H1 (cell line): ENCODE data around the gene SLC25A34. TPM values are rescaled to one million over a fixed set of nuclear protein-coding genes. Genes with fewer than 3 reads are reported as not detected.

Experiments used
- CTCF ChIA-PET: fragments of 300-600 bp; sonication (Branson Sonifier 250); formaldehyde crosslinking; loops from one replicate; lab custom pipeline; 2021; ENCODE audit not compliant: partially characterized antibody; lab: Charles Lee
- POLR2A ChIA-PET: fragments of 300-600 bp; sonication (Branson Sonifier 250); formaldehyde crosslinking; loops from one replicate; lab custom pipeline; 2021; ENCODE audit warnings: inconsistent platforms; ENCODE audit not compliant: partially characterized antibody; lab: Charles Lee
- DNase-seq, 2 experiments: peaks; one replicate each; pipeline versions ENCODE4 v3.0.0 to v3.0.0-alpha.2; 2010 to 2022; ENCODE audit warnings: low spot score in 2 of 2, low read depth in 1 of 2, mixed read lengths in 1 of 2
- FAIRE-seq: peaks from 2 replicates; lab custom pipeline; 2011; peaks lifted over from hg19 to GRCh38; lab: Jason Lieb, UNC
- H2AFZ ChIP-seq: 2 replicates; pipeline ENCODE4 v1.8.1; 2012; ENCODE audit warnings: low read length, inconsistent platforms
- H2AK5ac ChIP-seq: 2 replicates; pipeline ENCODE4 v1.6.1; 2013; ENCODE audit warnings: low read depth, low read length
- H2BK120ac ChIP-seq: replicated peaks from 2 replicates; pipeline ENCODE3; 2013; ENCODE audit warnings: low read depth, low read length, inconsistent platforms
- H2BK12ac ChIP-seq: 2 replicates; pipeline ENCODE4 v1.6.1; 2013; ENCODE audit warnings: low read depth, low read length
- H2BK15ac ChIP-seq: 2 replicates; pipeline ENCODE4 v1.6.1; 2013; ENCODE audit warnings: low read length
- H2BK20ac ChIP-seq: 2 replicates; pipeline ENCODE4 v1.6.1; 2013; ENCODE audit warnings: low read length
- H2BK5ac ChIP-seq: 2 replicates; pipeline ENCODE4 v1.6.1; 2013; ENCODE audit warnings: low read depth, low read length
- H3K14ac ChIP-seq: 2 replicates; pipeline ENCODE4 v1.6.1; 2013; ENCODE audit warnings: inconsistent platforms; ENCODE audit not compliant: insufficient read length
- H3K18ac ChIP-seq: 2 replicates; pipeline ENCODE4 v1.6.1; 2013; ENCODE audit warnings: low read length; ENCODE audit errors: extremely low read depth
- H3K23ac ChIP-seq: 2 replicates; pipeline ENCODE4 v1.6.1; 2013; ENCODE audit warnings: inconsistent platforms; ENCODE audit not compliant: insufficient read length
- H3K23me2 ChIP-seq: 2 replicates; pipeline ENCODE4 v1.6.1; 2013; ENCODE audit warnings: low read depth, low read length
- H3K27ac ChIP-seq: 2 replicates; pipeline ENCODE4 v1.6.1; 2011; ENCODE audit warnings: low read depth, low read length, inconsistent platforms
- H3K27me3 ChIP-seq, 4 experiments: replicated peaks in 1 of 4; 1 replicate in 1 of 4; 2 replicates in 3 of 4; pipeline versions ENCODE4 v1.6.1 to v1.8.1; 2011 to 2013; ENCODE audit warnings: low read length in 3 of 4, mild to moderate bottlenecking in 3 of 4, inconsistent platforms in 2 of 4, mixed read lengths in 2 of 4, moderate library complexity in 1 of 4; ENCODE audit not compliant: control insufficient read depth in 3 of 4, insufficient read depth in 3 of 4; ENCODE audit errors: extremely low read depth in 1 of 4
- H3K36me3 ChIP-seq, 4 experiments: 2 replicates each; pipeline versions ENCODE4 v1.6.1 to v1.8.1; 2011 to 2013; ENCODE audit warnings: mild to moderate bottlenecking in 4 of 4, low read length in 3 of 4, moderate library complexity in 2 of 4, control low read depth in 1 of 4, inconsistent platforms in 1 of 4; ENCODE audit not compliant: insufficient read depth in 4 of 4, control insufficient read depth in 2 of 4
- H3K4ac ChIP-seq: replicated peaks from 2 replicates; pipeline ENCODE3; 2013; ENCODE audit warnings: low read length, low read depth, mixed read lengths, inconsistent platforms; ENCODE audit not compliant: insufficient read length
- H3K4me1 ChIP-seq, 4 experiments: replicated peaks in 1 of 4; 1 replicate in 1 of 4; 2 replicates in 3 of 4; pipeline versions ENCODE4 v1.6.1 to v1.8.1; 2011 to 2013; ENCODE audit warnings: low read length in 3 of 4, inconsistent platforms in 2 of 4, mixed read lengths in 1 of 4; ENCODE audit not compliant: insufficient read depth in 4 of 4, control insufficient read depth in 3 of 4
- H3K4me2 ChIP-seq, 2 experiments: 2 replicates each; pipeline versions ENCODE4 v1.6.1 to v1.8.1; 2011 to 2013; ENCODE audit warnings: low read depth in 2 of 2, low read length in 2 of 2, control low read depth in 1 of 2, inconsistent platforms in 1 of 2, mild to moderate bottlenecking in 1 of 2; ENCODE audit not compliant: insufficient read depth in 1 of 2
- H3K4me3 ChIP-seq, 4 experiments: fragments of 200-600, 300-600 bp in 1 of 4; sonication (generic), shearing (Covaris generic), sonication (Bioruptor Twin) in 1 of 4; 2 replicates each; pipeline versions ENCODE4 v1.5.1 to v1.8.1; 2011 to 2016; ENCODE audit warnings: low read length in 4 of 4, low read depth in 3 of 4, control low read depth in 2 of 4, inconsistent platforms in 2 of 4, mild to moderate bottlenecking in 2 of 4, mixed read lengths in 1 of 4, moderate library complexity in 1 of 4; ENCODE audit not compliant: insufficient read depth in 2 of 4; ENCODE audit errors: extremely low read depth in 1 of 4
- H3K56ac ChIP-seq: replicated peaks from 2 replicates; pipeline ENCODE3; 2013; ENCODE audit warnings: low read depth, mild to moderate bottlenecking, mixed read lengths, low read length, inconsistent platforms; ENCODE audit not compliant: insufficient read length
- H3K79me1 ChIP-seq: 2 replicates; pipeline ENCODE4 v1.6.1; 2013; ENCODE audit warnings: low read depth, low read length, control low read depth
- H3K79me2 ChIP-seq, 2 experiments: 2 replicates each; pipeline versions ENCODE4 v1.6.1 to v1.8.1; 2012 to 2013; ENCODE audit warnings: low read length in 2 of 2, mild to moderate bottlenecking in 2 of 2, inconsistent platforms in 1 of 2; ENCODE audit not compliant: insufficient read depth in 2 of 2, control insufficient read depth in 1 of 2
- H3K9ac ChIP-seq, 4 experiments: replicated peaks in 1 of 4; 1 replicate in 1 of 4; 2 replicates in 3 of 4; pipeline versions ENCODE4 v1.6.1 to v1.8.1; 2011 to 2013; ENCODE audit warnings: low read depth in 3 of 4, low read length in 3 of 4, control low read depth in 2 of 4, mild to moderate bottlenecking in 2 of 4, moderate library complexity in 2 of 4, inconsistent platforms in 1 of 4; ENCODE audit errors: extremely low read depth in 1 of 4
- H3K9me3 ChIP-seq, 2 experiments: 2 replicates each; pipeline versions ENCODE4 v1.6.1 to v1.8.1; 2012 to 2013; ENCODE audit warnings: mild to moderate bottlenecking in 2 of 2, moderate library complexity in 2 of 2, control low read depth in 1 of 2, inconsistent platforms in 1 of 2, low read depth in 1 of 2, low read length in 1 of 2, mixed read lengths in 1 of 2; ENCODE audit not compliant: insufficient read depth in 2 of 2
- H4K20me1 ChIP-seq, 2 experiments: replicated peaks in 1 of 2; 2 replicates each; pipeline versions ENCODE3 to v1.8.1; 2011 to 2013; ENCODE audit warnings: inconsistent platforms in 2 of 2, low read length in 2 of 2, mild to moderate bottlenecking in 1 of 2; ENCODE audit not compliant: insufficient read depth in 2 of 2, control insufficient read depth in 1 of 2
- H4K5ac ChIP-seq: 2 replicates; pipeline ENCODE4 v1.6.1; 2013; ENCODE audit warnings: low read length, low read depth, mixed read lengths, inconsistent platforms; ENCODE audit not compliant: insufficient read length
- H4K8ac ChIP-seq: 2 replicates; pipeline ENCODE4 v1.8.0; 2013; ENCODE audit warnings: mild to moderate bottlenecking, moderate library complexity, low read length, inconsistent platforms; ENCODE audit not compliant: insufficient read depth; ENCODE audit errors: extremely low read depth
- H4K91ac ChIP-seq: replicated peaks from 2 replicates; pipeline ENCODE3; 2013; ENCODE audit warnings: low read length, mixed read lengths, inconsistent platforms; ENCODE audit not compliant: insufficient read length
- CEBPB ChIP-seq: IDR thresholded peaks from 2 replicates; pipeline ENCODE4 v1.6.1; 2012; ENCODE audit warnings: low read depth, low read length
- EGR1 ChIP-seq: IDR thresholded peaks from 2 replicates; pipeline ENCODE4 v1.6.1; 2011; ENCODE audit warnings: low read depth, low read length, borderline replicate concordance
- GABPA ChIP-seq: IDR thresholded peaks from 2 replicates; pipeline ENCODE4 v1.6.1; 2011; ENCODE audit warnings: mild to moderate bottlenecking, low read length, moderate library complexity, borderline replicate concordance; ENCODE audit not compliant: insufficient read depth
- GTF2F1 ChIP-seq: IDR thresholded peaks from 2 replicates; pipeline ENCODE4 v1.6.1; 2012; ENCODE audit warnings: low read depth, low read length, improper control_type of control experiment, borderline replicate concordance
- HDAC2 ChIP-seq, 2 experiments: fragments of 300-600 bp in 1 of 2; sonication (generic) in 1 of 2; IDR thresholded peaks; 2 replicates each; pipeline ENCODE4 v1.6.1; 2011 to 2012; ENCODE audit warnings: low read depth in 2 of 2, low read length in 2 of 2, mild to moderate bottlenecking in 2 of 2, moderate library complexity in 2 of 2, borderline replicate concordance in 1 of 2, inconsistent platforms in 1 of 2
- POU5F1 ChIP-seq: IDR thresholded peaks from 2 replicates; pipeline ENCODE4 v1.6.1; 2011; ENCODE audit warnings: low read depth, mild to moderate bottlenecking, low read length, moderate library complexity
- RFX5 ChIP-seq: IDR thresholded peaks from 2 replicates; pipeline ENCODE4 v1.6.1; 2011; ENCODE audit warnings: low read depth, low read length, improper control_type of control experiment, borderline replicate concordance
- SIN3A ChIP-seq, 2 experiments: IDR thresholded peaks in 1 of 2; conservative IDR thresholded peaks in 1 of 2; 2 replicates each; pipeline ENCODE4 v1.6.1; 2011 to 2012; ENCODE audit warnings: low read length in 2 of 2, improper control_type of control experiment in 1 of 2, low read depth in 1 of 2, mild to moderate bottlenecking in 1 of 2
- SP2 ChIP-seq: IDR thresholded peaks from 2 replicates; pipeline ENCODE4 v1.6.1; 2012; ENCODE audit warnings: mild to moderate bottlenecking, low read length, inconsistent platforms
- TBP ChIP-seq: IDR thresholded peaks from 2 replicates; pipeline ENCODE4 v1.6.1; 2011; ENCODE audit warnings: low read depth, low read length, improper control_type of control experiment
- TEAD4 ChIP-seq: IDR thresholded peaks from 2 replicates; pipeline ENCODE4 v1.6.1; 2012; ENCODE audit warnings: low read depth, low read length, inconsistent platforms, mixed read lengths
- WGBS, 2 experiments: shearing (Covaris generic) in 1 of 2; methylation state at CpG; one replicate each; pipeline versions ENCODE4 v1.1.6 to v1.1.7; 2013 to 2015; ENCODE audit warnings: low lambda C conversion rate in 2 of 2, mixed read lengths in 2 of 2, inconsistent platforms in 1 of 2, low coverage in 1 of 2, missing lambda C conversion rate in 1 of 2; ENCODE audit not compliant: insufficient replicate concordance in 2 of 2, insufficient coverage in 1 of 2, insufficient read length in 1 of 2; ENCODE audit errors: extremely low coverage in 1 of 2, missing lambda C conversion rate in 1 of 2; 5-methylcytosine and 5-hydroxymethylcytosine counted together
- polyA plus RNA-seq, 7 experiments: library from polyadenylated mRNA; depleted of rRNA in 3 of 7; stranded (reverse) in 5 of 7; unstranded in 2 of 7; fragments of >200 nt in 5 of 7; fragments of 200-250 nt in 2 of 7; gene quantifications; 1 replicate in 5 of 7; 2 replicates in 1 of 7; 4 replicates in 1 of 7; pipeline versions ENCODE4 v1.2.1 to v1.2.3, GENCODE V29; 2011 to 2013; ENCODE audit warnings: missing spikeins in 2 of 7, mixed read lengths in 2 of 7
- total RNA-seq: library from RNA; stranded (reverse); fragmentation: NEBNext Ultra II Directional; extraction: Animal tissue kit (Norgen Biotek cat#: 25700); gene quantifications from 2 replicates; pipeline ENCODE4 v1.2.1, GENCODE V29; 2021
- TF ChIP-seq, protein P1 (sequence below): IDR thresholded peaks from 2 replicates; pipeline ENCODE4 v1.6.1; 2012; ENCODE audit warnings: inconsistent platforms
- TF ChIP-seq, protein P2 (sequence below): IDR thresholded peaks from 2 replicates; pipeline ENCODE4 v1.6.1; 2012; ENCODE audit warnings: inconsistent platforms

SLC25A34 gene
- total and polyA plus RNA-seq, 2 of the 8 experiments (the other 6 are each of a cell fraction or from before 2014, with no cell fraction given): 0.48 to 0.62 TPM

DNA sequence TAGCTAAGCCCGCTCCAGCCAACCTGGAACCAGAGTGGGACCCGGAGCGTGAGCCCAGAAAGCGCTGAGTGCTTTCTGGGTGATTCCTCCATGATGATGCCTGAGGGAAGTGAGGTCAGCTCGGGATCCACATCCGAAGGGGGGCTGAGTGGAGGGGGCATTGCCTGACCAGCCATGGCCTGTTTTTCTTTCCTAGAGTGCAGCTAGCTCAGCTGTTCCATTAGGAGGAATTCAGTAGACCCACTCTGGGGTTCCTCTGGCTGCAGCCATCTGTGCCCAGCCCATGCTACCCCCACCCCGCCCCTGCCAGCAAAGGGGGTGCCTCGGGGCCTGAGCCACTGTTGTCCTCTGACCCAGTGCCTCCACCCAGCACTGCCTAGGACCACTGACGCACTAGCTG is 9.6 kb upstream of the SLC25A34 start:
- Histone ChIP-seq H4K91ac (no peak overlapping the region), H3K36me3 (peaks cover 4 to 20% (median 13%) of the 10 kb centered on the region in 4 experiments; a peak in 5 of 8 replicates), H3K9ac (no peak overlapping the region), H3K14ac (no peak overlapping the region), H2AK5ac (no peak overlapping the region), H2BK20ac (no peak overlapping the region), H3K4me3 (no peak overlapping the region), H3K79me2 (no peaks in the 10 kb centered on the region), H2BK120ac (no peak overlapping the region), H2BK12ac (no peak overlapping the region), H2AFZ (no peak overlapping the region), H3K27me3 (no peaks in the 10 kb centered on the region; a peak in 1 of 7 replicates), H3K4me2 (no peak overlapping the region), H3K4me1 (no peaks in the 10 kb centered on the region), H3K9me3 (no peaks in the 10 kb centered on the region), H3K79me1 (no peaks in the 10 kb centered on the region), H3K27ac (no peak overlapping the region), H3K23me2 (no peaks in the 10 kb centered on the region), H3K18ac (no peak overlapping the region), H2BK5ac (no peak overlapping the region), H4K20me1 (peaks cover 0 to 2% of the 10 kb centered on the region in 2 experiments), H4K8ac (no peak overlapping the region; the same call in 1 of the 2 replicates), H3K56ac (no peak overlapping the region), H3K4ac (no peak overlapping the region), H4K5ac (no peak overlapping the region), H2BK15ac (no peak overlapping the region), H3K23ac (no peak overlapping the region)
- FAIRE-seq: no peak
- ChIA-PET CTCF (interaction anchor here (1.0 to 1.4 kb wide), 2 partner anchors 12 to 31 kb away, joined by 3 to 4 read pairs; no protein-coding TSS in a partner anchor), POLR2A (no interaction called here)
- WGBS, 2 experiments: 88% methylated on average over 9 of the region's 9 CpGs; no CpG with 5 or more reads in 1 of the 2 experiments
- DNase-seq: no peak
- TF ChIP-seq GABPA: no peak
- no peak for TF ChIP-seq SP2
- TF ChIP-seq CEBPB: no peak
- no peak for TF ChIP-seq TBP
- TF ChIP-seq, protein P1, sequence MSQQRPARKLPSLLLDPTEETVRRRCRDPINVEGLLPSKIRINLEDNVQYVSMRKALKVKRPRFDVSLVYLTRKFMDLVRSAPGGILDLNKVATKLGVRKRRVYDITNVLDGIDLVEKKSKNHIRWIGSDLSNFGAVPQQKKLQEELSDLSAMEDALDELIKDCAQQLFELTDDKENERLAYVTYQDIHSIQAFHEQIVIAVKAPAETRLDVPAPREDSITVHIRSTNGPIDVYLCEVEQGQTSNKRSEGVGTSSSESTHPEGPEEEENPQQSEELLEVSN: no peak
- TF ChIP-seq POU5F1: no peak
- no peak for TF ChIP-seq GTF2F1
- no peak for TF ChIP-seq RFX5
- no peak for TF ChIP-seq EGR1
- TF ChIP-seq, protein P2, sequence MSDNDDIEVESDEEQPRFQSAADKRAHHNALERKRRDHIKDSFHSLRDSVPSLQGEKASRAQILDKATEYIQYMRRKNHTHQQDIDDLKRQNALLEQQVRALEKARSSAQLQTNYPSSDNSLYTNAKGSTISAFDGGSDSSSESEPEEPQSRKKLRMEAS: no peak
- TF ChIP-seq SIN3A (conservative IDR thresholded peaks at IDR 0.05 in 1 of 2, IDR thresholded peaks at IDR 0.05 in 1 of 2; ENCODE audit: low read depth in 1 of 2, low read length in 2 of 2): no peak
- TF ChIP-seq TEAD4: no peak
- TF ChIP-seq HDAC2 (IDR thresholded peaks at IDR 0.05; ENCODE audit: borderline replicate concordance in 1 of 2, low read depth in 2 of 2, low read length in 2 of 2): no peak
